NOMO-1 treated with dmso at 0.1 percent for 144 hours (cell line): ENCODE data around the gene KIRREL3.
"Not testable (repeated sequence)": the region's sequence is repeated elsewhere in the genome, so short reads cannot be mapped to it uniquely, and the experiment has no call there.

Experiments used
- DNase-seq: peaks from one replicate; lab custom pipeline; 2025; ENCODE audit not compliant: unreplicated experiment; lab: John Stamatoyannopoulos, UW

KIRREL3 gene

GRCh38 chr11:126959700-126960099 is 40.9 kb downstream of the KIRREL3 start:
- DNase-seq, result no peak

DNA sequence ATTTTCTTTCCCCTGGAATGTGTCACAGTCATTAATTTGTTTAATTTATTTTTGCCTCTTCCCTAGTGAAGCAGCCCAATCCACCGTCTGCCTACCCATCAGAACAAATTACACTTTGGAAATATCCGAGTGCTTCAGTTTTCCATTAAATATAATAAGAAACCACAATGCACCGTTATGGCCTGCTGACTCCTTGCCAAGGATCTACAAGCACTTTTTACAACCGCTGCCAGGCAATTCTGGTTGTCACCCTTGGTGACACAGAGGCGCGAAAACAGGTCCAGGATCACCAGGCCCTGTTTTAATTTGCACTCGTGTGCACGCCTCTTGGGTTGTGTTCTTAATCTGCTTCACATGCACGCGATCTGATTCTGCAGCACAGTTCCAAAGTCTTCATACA is 43.9 kb downstream of the KIRREL3 start:
- DNase-seq, result no peak

GRCh38 chr11:126952533-126952932 is 48.0 kb downstream of the KIRREL3 start:
- DNase-seq, result not testable (repeated sequence)

DNA sequence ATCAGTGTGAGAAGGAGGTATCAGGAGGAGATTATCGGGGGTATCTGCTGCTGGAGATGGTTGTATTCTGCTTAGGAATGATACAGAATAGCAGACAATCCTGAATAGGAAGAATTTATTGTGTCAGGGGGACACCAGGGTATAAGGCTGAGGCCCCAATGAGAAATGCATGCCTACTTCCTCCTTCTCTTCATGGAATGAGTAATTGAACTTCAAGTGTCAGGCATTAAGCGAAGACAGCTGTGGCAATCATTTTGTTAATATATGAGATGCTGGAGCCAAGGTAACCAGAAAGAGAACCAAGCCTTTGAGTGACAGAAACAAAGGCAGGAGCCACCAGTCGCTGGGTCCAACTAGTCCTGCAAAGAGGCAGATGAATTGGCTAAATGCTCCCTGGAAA is 49.1 kb downstream of the KIRREL3 start:
- no peak for DNase-seq

DNA sequence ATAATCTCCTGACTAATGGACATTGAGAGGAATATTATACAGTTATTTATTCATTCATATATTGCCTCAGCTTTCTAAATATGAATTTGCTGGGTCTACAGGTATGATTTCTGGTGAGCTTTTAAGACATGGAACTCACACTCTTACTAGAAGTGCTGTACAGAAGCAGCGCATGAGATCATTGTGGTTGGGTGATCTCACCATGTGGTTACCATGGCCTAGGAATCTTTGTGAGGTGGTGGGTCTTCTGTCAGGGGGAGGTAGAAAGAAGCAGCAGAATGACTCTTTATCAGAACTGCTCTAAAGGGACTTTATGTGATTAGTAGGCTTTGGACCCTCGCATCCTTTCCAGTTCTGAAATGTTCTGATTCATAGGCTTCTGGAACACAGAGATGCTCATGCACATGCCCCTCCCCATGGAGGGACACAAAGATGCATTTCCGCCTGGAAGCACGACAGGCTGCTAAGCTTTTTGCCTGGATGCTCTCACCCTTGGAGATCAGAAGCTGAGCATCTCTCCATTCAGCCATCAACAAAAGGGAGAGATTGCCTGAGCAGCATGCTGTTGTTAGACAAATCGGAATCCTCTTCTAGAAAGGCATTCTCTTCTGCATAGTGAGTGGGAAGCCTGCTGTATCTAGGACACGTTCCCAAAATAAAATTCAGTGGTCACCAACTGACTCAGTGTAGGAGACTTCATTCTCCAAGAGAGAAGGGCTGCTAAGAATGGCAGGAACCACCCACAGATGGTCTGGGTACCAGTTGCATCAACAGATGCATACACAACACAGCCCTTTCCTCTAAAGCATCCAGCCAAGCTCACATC is 51.3 kb downstream of the KIRREL3 start:
- no peak for DNase-seq

- DNase-seq, result no peak
These were observed 52.0 kb downstream of the KIRREL3 start for GRCh38 chr11:126948563-126948962.

GRCh38 chr11:126945319-126945718 is 55.3 kb downstream of the KIRREL3 start:
- no peak for DNase-seq

- DNase-seq, result no peak
These were observed 57.3 kb downstream of the KIRREL3 start for GRCh38 chr11:126943316-126943715.

GRCh38 chr11:126942146-126942545 is 58.4 kb downstream of the KIRREL3 start:
- no peak for DNase-seq

GRCh38 chr11:126939552-126939951 is 61.0 kb downstream of the KIRREL3 start:
- no peak for DNase-seq

GRCh38 chr11:126938718-126939117 is 61.9 kb downstream of the KIRREL3 start:
- no peak for DNase-seq

DNA sequence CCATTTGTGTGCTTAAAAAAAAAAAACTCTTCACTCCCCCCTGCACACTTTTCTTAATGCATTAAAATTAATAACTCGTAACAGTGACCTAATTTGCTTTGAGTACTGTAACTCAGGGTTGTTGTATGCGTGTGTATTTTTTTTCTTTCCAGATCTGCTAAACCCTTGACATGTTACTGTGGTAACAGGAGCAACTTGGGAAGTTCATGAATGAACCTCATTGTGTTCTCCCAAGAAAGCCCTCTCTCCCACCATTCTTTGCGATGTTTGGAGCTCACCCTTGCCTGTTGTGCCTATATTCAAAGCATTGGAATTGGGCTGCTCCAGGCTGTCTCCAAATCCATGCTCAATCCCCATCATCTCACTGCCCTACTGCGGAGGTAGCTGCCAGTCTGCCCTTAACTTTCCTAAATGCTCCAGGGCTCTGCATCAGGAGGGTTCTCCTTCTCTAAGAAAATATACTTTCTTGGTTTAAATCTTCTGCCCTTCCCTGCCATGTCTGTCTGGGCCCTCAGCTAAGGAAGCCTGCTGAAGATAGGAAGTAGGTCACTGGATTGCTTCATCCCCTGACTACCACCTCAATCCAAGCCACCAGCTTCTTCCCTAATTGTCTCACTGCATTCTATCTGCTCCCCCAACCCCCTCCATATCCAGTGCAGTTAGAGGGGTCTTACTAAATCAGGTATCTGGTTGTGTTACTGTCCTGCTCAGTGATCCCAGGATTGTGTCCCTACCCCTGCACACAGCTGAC is 70.3 kb downstream of the KIRREL3 start:
- DNase-seq, result peak; percentile 33

GRCh38 chr11:126929179-126930061 is 71.2 kb downstream of the KIRREL3 start:
- DNase-seq, result no peak

- no peak for DNase-seq
These were observed 72.9 kb downstream of the KIRREL3 start for GRCh38 chr11:126927623-126928022.

GRCh38 chr11:126926376-126926791 is 74.2 kb downstream of the KIRREL3 start:
- no peak for DNase-seq

DNA sequence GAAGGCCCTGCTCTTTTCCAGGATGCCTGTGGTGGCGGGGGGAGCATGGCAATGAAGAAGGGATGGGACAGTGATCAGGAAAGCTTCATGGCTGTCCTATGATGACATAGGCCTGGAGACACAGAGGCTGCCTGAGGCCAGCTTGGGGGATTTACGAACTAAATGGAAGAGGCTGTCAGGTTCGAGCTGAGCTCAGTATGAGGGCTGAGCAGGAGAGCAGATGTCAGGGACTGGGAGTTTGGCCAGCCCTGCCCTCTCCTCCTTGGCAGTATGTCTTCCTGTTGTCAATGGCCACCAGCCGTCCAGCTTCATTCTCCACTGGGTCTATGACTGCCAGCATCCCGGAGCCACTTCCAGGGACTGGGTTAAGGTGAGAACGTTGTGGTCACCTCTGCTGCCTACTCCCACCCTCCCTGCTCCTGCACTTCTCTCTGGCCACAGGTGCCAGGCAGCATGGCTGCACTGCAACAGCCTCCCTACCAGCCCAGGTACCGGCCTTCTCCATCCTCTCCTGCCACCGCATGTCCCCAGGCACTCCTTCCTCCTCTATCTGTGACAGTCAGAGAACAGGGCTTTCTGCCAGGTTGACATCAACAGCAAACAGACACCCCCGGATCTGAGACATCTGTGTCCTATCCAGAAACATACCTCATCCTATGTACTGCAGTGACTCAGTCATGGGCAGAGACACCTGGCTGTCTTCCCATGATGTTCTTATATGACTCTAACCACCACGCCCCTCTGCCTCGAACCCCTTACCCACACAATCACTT is 75.1 kb downstream of the KIRREL3 start:
- DNase-seq, result no peak

GRCh38 chr11:126924376-126925040 is 76.1 kb downstream of the KIRREL3 start:
- no peak for DNase-seq

DNA sequence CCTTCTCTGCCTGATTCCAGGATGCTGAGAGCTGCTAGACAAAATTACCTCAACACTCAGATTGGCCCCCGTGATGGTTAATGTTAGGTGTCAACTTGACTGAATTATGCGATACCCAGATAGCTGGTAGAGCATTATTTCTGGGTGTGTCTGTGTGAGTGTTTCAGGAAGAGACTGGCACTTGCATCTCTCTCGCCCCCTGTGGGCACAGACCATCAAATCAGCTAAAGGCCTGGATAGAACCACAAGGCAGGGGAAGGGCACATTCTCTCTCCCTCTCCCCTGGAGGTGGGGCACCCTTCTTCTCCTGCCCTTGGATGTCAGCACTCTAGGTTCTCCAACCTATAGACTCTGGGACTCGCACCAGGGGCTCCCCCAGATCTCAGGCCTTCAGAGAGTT is 79.7 kb downstream of the KIRREL3 start:
- DNase-seq, result no peak

DNA sequence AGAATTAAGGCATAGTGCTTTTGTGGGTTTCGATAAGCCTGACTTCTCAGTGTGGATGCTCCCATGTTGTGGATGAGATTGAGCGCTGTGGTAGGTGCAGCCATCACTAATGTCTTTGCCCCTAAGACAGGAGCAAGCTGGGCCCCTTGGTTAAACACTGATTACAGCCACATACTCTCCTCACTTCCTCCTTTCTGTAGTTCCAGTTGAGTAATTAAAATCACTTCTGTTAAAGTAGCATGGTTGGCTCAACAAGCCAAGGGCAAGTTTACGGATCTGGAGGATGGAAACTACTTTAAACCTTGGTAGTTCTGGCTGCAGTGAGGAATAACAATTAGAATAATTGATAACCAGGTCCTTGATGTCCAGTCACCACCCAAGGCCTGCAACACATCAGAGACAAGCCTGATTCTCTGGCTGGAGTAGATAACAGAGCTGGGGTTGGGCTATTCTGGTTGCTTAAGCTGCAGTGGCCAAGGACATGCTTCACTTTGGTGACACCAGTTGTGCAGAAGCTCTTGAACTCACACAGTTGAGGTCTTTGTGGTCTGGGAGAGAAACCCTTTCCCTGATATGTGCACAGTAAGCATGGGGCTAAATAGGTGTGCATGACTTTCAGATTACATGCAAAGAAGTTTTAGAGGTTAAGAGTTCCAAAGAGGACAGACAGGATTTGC is 81.3 kb downstream of the KIRREL3 start:
- DNase-seq, result peak; percentile 58
